NB4 (cell line): ENCODE measurements around the gene ATPAF2.
A peak's percentile ranks its signal among the peaks of the same experiment; 100 is the strongest.

ENCODE experiments used
- DNase-seq: peaks from one replicate; pipeline ENCODE4 v3.0.0; 2010; ENCODE audit warnings: low read depth
- H3K4me3 ChIP-seq: one replicate; pipeline ENCODE4 v1.5.1; 2011; ENCODE audit warnings: mild to moderate bottlenecking, low read depth, low read length, moderate library complexity
- MYC ChIP-seq: IDR thresholded peaks from 2 replicates; pipeline ENCODE4 v1.6.1; 2011; ENCODE audit warnings: low read depth, low read length
- POLR2A ChIP-seq: IDR thresholded peaks from 2 replicates; pipeline ENCODE4 v1.6.1; 2011; ENCODE audit warnings: mild to moderate bottlenecking; ENCODE audit not compliant: insufficient read length; ENCODE audit errors: extremely low read depth
- TF ChIP-seq, protein P1 (sequence below): IDR thresholded peaks from 2 replicates; pipeline ENCODE4 v1.6.1; 2011; ENCODE audit warnings: low read depth, low read length
- TF ChIP-seq, protein P2 (sequence below): IDR thresholded peaks from one replicate; pipeline ENCODE4 v1.5.1; 2012; ENCODE audit warnings: low read depth, low read length

The ATPAF2 gene

GRCh38 chr17:17981330-17981729 is 57.6 kb downstream of the ATPAF2 start:
- DNase-seq, result no peak
- TF ChIP-seq, protein P1, sequence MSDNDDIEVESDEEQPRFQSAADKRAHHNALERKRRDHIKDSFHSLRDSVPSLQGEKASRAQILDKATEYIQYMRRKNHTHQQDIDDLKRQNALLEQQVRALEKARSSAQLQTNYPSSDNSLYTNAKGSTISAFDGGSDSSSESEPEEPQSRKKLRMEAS, result no peak
- TF ChIP-seq MYC (no peak), POLR2A (no peak)
- TF ChIP-seq, protein P2, sequence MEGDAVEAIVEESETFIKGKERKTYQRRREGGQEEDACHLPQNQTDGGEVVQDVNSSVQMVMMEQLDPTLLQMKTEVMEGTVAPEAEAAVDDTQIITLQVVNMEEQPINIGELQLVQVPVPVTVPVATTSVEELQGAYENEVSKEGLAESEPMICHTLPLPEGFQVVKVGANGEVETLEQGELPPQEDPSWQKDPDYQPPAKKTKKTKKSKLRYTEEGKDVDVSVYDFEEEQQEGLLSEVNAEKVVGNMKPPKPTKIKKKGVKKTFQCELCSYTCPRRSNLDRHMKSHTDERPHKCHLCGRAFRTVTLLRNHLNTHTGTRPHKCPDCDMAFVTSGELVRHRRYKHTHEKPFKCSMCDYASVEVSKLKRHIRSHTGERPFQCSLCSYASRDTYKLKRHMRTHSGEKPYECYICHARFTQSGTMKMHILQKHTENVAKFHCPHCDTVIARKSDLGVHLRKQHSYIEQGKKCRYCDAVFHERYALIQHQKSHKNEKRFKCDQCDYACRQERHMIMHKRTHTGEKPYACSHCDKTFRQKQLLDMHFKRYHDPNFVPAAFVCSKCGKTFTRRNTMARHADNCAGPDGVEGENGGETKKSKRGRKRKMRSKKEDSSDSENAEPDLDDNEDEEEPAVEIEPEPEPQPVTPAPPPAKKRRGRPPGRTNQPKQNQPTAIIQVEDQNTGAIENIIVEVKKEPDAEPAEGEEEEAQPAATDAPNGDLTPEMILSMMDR, result no peak
- no peak overlapping the region for H3K4me3 ChIP-seq

DNA sequence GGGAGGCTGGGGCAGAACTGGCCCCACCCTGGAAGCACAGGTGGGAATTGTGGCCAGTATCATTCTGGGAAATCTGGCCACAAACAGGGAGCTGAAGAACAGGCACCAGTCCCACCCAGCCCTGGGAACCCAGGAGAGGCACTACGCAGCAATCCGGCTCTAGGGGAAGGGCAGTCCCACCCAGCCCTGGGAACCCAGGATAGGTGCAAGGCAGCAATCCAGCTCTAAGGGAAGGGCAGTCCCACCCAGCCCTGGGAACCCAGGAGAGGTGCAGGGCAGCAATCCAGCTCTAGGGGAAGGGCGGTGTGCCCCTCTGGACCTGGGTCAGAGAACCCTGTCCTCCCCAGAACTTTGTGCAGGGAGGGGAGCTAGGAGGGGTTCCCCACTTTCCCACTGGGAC is 59.2 kb downstream of the ATPAF2 start:
- TF ChIP-seq, protein P1, result no peak
- no peak for TF ChIP-seq POLR2A
- no peak for TF ChIP-seq MYC
- TF ChIP-seq, protein P2, result no peak
- no peak for DNase-seq
- no peak overlapping the region for H3K4me3 ChIP-seq

- TF ChIP-seq, protein P1, result no peak
- TF ChIP-seq POLR2A (no peak), MYC (0 out of 2 replicates have a peak, but pooled peaks have one; percentile 20)
- TF ChIP-seq, protein P2, result no peak
- no peak overlapping the region for H3K4me3 ChIP-seq
- DNase-seq, result peak; percentile 76
Observed at GRCh38 chr17:17978481-17979424, 60.2 kb downstream of the ATPAF2 start.

- TF ChIP-seq MYC (no peak), POLR2A (no peak)
- TF ChIP-seq, protein P2, result no peak
- TF ChIP-seq, protein P1, result no peak
- no peak overlapping the region for H3K4me3 ChIP-seq
Observed at GRCh38 chr17:17976931-17977570, 61.9 kb downstream of the ATPAF2 start.

DNA sequence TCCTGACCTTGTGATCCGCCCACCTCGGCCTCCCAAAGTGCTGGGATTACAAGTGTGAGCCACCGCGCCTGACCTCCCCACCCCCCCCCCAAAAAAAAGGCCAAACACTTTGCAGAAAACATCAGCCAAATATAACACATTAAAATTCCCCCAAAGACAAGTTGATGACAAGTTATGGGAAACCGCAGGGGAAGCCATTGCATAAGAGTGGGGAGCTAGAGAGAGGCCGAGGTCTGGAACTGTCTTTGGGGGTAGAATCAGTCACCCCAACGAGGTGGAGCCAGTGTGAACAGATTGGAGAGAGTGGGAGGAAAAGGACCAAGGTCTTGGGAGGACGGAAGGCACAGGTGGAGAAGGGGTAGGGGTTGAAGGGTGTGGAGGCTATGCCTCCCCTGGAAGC is 63.5 kb downstream of the ATPAF2 start:
- TF ChIP-seq, protein P1, result no peak
- no peak for TF ChIP-seq MYC
- no peak for TF ChIP-seq POLR2A
- TF ChIP-seq, protein P2, result no peak
- DNase-seq, result peak; percentile 85
- H3K4me3 ChIP-seq, result no peak overlapping the region

More at GRCh38 chr17:17976931-17977570, 61.9 kb downstream of the ATPAF2 start:
- DNase-seq, result no peak
